Sigmoid colon (tissue), 7 donors: ENCODE results near the gene THOC5. TPM values are rescaled to one million over a fixed set of nuclear protein-coding genes. Genes with fewer than 3 reads are reported as not detected.
"Not testable (repeated sequence)": the region's sequence is repeated elsewhere in the genome, so short reads cannot be mapped to it uniquely, and the experiment has no call there.

Source experiments
- DNase-seq: peaks from one replicate; pipeline ENCODE4 v3.0.0-alpha.2; 2019
- H3K27ac ChIP-seq, 4 donors: fragments of 200-600 bp; sonication (generic); one replicate each; pipeline ENCODE4 v1.5.1; 2016 to 2019; ENCODE audit warnings: mild to moderate bottlenecking in 1 of 4
- H3K27me3 ChIP-seq, 3 donors: fragments of 200-600 bp; sonication (generic); one replicate each; pipeline ENCODE4 v1.5.1; 2019; ENCODE audit warnings: mild to moderate bottlenecking in 1 of 3
- H3K36me3 ChIP-seq, 4 donors: fragments of 200-600 bp; sonication (generic); one replicate each; pipeline ENCODE4 v1.5.1; 2016 to 2019
- H3K4me1 ChIP-seq, 4 donors: fragments of 200-600 bp; sonication (generic); one replicate each; pipeline ENCODE4 v1.5.1; 2017 to 2019
- H3K4me3 ChIP-seq, 4 donors: fragments of 200-600 bp; sonication (generic); one replicate each; pipeline ENCODE4 v1.5.1; 2017 to 2019; ENCODE audit warnings: mild to moderate bottlenecking in 2 of 4, moderate library complexity in 1 of 4
- H3K9me3 ChIP-seq, 4 donors: fragments of 200-600 bp in 3 of 4; sonication (generic) in 3 of 4; one replicate each; pipeline versions ENCODE4 v1.5.1 to v1.6.1; 2013 to 2019
- EP300 ChIP-seq, 4 donors: sonication (generic); formaldehyde crosslinking; IDR thresholded peaks; one replicate each; pipeline ENCODE4 v1.6.1; 2017; ENCODE audit warnings: antibody characterized with exemption in 4 of 4
- POLR2A ChIP-seq, 2 donors: fragments of 450-650 bp; IDR thresholded peaks; one replicate each; pipeline ENCODE4 v1.6.1; 2016; ENCODE audit warnings: antibody characterized with exemption in 2 of 2, mild to moderate bottlenecking in 2 of 2, moderate library complexity in 2 of 2
- POLR2AphosphoS5 ChIP-seq, 4 donors: sonication (generic); formaldehyde crosslinking; IDR thresholded peaks; one replicate each; pipeline ENCODE4 v1.6.1; 2017; ENCODE audit warnings: antibody characterized with exemption in 4 of 4
- WGBS, 2 donors: extraction: QIAGEN DNeasy Blood & Tissue Kit; methylation state at CpG; one replicate each; pipeline ENCODE4 v1.1.7; 2013; 5-methylcytosine and 5-hydroxymethylcytosine counted together
- intact Hi-C: fragments of 100-400 bp; cut with DNase I; formaldehyde crosslinking; loops from one replicate; pipeline ENCODE4 v1.15.1; 2023
- polyA plus RNA-seq, 3 donors: library from polyadenylated mRNA; stranded (reverse); fragments of 200-250 nt; gene quantifications; one replicate each; pipeline ENCODE4 v1.2.3, GENCODE V29; 2013
- total RNA-seq, 4 donors: library from RNA; depleted of rRNA; stranded (reverse); fragments of >200 nt; gene quantifications; one replicate each; pipeline ENCODE4 v1.1.0, GENCODE V29; 2016
- TF ChIP-seq, protein P1 (sequence below), 4 experiments: fragments of 450-650 bp in 3 of 4; fragments of 200-600 bp in 1 of 4; IDR thresholded peaks; one replicate each; pipeline ENCODE4 v1.5.1; 2016 to 2019; ENCODE audit warnings: antibody characterized with exemption in 4 of 4, mild to moderate bottlenecking in 3 of 4, moderate library complexity in 2 of 4
- donor health status: healthy with polysubstance abuse.
- donor health status: Bipolar disorder and iron deficiency.
- donor health status: healthy.

The THOC5 gene
- 10 to 100 TPM; 50.1 to 72.2 (median 66.5) TPM for total RNA-seq
- 10 to 100 TPM; 12.0 to 23.0 (median 16.2) TPM for polyA plus RNA-seq

DNA sequence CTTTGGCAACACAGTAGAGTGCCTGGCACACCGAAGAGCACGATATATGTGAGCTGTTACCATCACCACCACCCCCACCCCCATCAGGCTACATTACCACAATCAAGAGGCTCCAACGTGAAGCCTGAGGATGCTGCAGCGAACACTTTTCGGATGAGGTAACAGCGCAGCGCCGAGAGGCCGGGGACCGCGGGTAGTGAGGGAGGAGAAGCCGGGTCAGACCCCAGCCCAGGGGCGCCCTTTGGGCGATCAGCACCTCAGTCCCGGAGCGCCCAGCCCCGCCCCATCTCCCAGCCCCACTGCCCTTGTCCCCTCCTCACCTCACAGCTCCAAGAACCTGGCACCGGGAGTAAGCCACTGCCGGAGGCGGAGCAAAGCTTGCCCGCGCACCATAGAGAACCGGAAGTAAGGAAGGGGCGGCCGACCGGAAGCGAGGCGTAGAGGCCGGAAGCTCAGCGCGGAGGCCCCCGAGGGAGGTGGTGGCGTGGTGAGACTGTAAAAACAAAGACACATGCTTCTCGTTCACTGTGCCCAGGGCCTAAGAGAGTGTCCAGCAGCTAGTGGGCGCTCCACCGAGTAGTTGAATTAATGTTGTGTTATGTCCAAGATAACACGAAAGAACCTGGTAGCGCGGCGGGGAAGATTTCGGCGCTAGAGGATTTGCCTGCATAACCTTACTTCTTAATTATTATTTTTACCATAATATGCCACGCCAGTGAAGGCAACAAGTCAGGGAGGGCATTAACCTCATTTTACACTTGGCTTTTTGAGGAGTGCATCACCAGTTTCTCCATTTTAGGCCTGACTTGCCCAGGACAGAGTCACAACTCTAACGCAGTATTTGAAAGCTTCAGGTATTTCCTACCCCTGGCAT is at the start of gene THOC5:
TSS of gene THOC5 (minus strand) at position 407 of the 874 bp plus-strand sequence. CDS start 4,610 bp downstream, outside the sequence.
- intact Hi-C loops = loop anchor here (1.0 kb wide), 1 partner anchor 50 kb away; the partner anchor contains the start of gene NF2
- Histone ChIP-seq H3K4me1 (peaks cover 0 to 14% (median 11%) of the 10 kb centered on the region in 4 donors), H3K9me3 (no peaks in the 10 kb centered on the region), H3K27me3 (no peaks in the 10 kb centered on the region), H3K27ac (peak within 1 kb of the TSS; percentile 82 to 89 (median 86)), H3K4me3 (peak within 1 kb of the TSS; percentile 70 to 93 (median 78)), H3K36me3 (peaks cover 13 to 43% (median 19%) of the 10 kb centered on the region in 4 donors)
- peak; percentile 97 for DNase-seq
- WGBS, 2 donors = 1% methylated on average over 44 of the region's 44 CpGs
- TF ChIP-seq, protein P1, sequence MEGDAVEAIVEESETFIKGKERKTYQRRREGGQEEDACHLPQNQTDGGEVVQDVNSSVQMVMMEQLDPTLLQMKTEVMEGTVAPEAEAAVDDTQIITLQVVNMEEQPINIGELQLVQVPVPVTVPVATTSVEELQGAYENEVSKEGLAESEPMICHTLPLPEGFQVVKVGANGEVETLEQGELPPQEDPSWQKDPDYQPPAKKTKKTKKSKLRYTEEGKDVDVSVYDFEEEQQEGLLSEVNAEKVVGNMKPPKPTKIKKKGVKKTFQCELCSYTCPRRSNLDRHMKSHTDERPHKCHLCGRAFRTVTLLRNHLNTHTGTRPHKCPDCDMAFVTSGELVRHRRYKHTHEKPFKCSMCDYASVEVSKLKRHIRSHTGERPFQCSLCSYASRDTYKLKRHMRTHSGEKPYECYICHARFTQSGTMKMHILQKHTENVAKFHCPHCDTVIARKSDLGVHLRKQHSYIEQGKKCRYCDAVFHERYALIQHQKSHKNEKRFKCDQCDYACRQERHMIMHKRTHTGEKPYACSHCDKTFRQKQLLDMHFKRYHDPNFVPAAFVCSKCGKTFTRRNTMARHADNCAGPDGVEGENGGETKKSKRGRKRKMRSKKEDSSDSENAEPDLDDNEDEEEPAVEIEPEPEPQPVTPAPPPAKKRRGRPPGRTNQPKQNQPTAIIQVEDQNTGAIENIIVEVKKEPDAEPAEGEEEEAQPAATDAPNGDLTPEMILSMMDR (IDR thresholded peaks at IDR 0.05) = peak in 3 of 4 experiments; percentile 46 to 60 (median 59)
- TF ChIP-seq POLR2A (IDR thresholded peaks at IDR 0.05) = peak in 1 of 2 donors; percentile 15
- no peak for TF ChIP-seq EP300 (IDR thresholded peaks at IDR 0.05)
- TF ChIP-seq POLR2AphosphoS5 (IDR thresholded peaks at IDR 0.05) = peak; percentile 56 to 82 (median 80)

DNA sequence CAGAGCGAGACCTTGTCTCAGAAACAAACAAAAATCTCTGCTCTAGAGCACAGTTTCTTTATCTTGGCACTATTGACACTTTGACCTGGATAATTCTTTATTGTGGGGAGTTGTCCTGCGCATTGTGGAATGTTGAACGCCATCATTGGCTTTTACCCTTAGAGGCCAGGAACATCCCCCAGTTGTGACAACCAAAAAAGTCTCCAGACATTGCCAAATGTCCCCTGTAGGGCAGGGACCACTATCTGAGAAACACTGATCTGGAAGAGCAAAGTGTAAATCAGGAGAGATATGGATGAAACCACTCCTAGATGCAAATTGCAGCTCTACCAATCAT is 45.1 kb upstream of the THOC5 start:
- H3K4me1 ChIP-seq = peaks cover 0 to 5% (median 0%) of the 10 kb centered on the region in 4 donors

DNA sequence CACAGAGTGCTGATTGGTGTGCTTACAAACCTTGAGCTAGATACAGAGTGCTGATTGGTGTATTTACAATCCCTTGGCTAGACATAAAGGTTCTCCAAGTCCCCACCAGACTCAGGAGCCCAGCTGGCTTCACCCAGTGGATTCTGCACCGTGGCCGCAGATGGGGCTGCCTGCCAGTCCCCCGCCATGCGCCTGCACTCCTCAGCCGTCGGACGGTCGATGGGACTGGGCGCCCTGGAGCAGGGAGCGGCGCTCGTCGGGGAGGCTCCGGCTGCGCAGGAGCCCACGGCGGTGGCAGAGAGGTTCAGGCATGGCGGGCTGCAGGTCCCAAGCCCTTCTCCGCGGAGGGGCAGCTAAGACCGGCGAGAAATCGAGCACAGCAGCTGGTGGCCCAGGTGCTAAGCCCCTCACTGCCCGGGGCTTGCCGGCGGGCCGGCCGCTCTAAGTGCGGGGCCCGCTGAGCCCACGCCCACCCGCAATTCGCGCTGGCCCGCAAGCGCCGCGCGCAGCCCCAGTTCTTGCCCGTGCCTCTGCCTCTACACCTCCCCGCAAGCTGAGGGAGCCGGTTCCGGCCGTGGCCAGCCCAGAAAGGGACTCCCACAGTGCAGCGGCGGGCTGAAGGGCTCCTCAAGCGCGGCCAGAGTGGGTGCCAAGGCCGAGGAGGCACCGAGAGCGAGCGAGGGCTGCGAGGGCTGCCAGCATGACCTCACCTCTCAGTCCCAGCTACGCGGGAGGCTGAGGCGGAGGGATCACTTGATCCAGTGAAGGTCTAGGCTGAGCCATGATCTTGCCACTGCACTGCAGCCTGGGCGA is 44.5 kb upstream of the THOC5 start:
- H3K27ac ChIP-seq, H3K9me3 ChIP-seq, H3K36me3 ChIP-seq, H3K27me3 ChIP-seq, intact Hi-C loops, DNase-seq, H3K4me1 ChIP-seq, H3K4me3 ChIP-seq: not testable (repeated sequence)
- 90 to 92% methylated on average over 57 of the region's 57 CpGs for WGBS, 2 donors

More for the DNA sequence above, 45.1 kb upstream of the THOC5 start:
- no peak overlapping the region for H3K4me3 ChIP-seq
- intact Hi-C loops = no loop called here
- no peaks in the 10 kb centered on the region for H3K27me3 ChIP-seq
- 26 to 78% methylated on average over 3 of the region's 3 CpGs for WGBS, 2 donors
- no peak overlapping the region for H3K27ac ChIP-seq
- no peaks in the 10 kb centered on the region for H3K9me3 ChIP-seq
- H3K36me3 ChIP-seq = no peaks in the 10 kb centered on the region
- no peak for DNase-seq
- TF ChIP-seq EP300 (IDR thresholded peaks at IDR 0.05) (no peak), POLR2AphosphoS5 (IDR thresholded peaks at IDR 0.05) (no peak), POLR2A (IDR thresholded peaks at IDR 0.05) (no peak)
- TF ChIP-seq, protein P1 (IDR thresholded peaks at IDR 0.05) = no peak

DNA sequence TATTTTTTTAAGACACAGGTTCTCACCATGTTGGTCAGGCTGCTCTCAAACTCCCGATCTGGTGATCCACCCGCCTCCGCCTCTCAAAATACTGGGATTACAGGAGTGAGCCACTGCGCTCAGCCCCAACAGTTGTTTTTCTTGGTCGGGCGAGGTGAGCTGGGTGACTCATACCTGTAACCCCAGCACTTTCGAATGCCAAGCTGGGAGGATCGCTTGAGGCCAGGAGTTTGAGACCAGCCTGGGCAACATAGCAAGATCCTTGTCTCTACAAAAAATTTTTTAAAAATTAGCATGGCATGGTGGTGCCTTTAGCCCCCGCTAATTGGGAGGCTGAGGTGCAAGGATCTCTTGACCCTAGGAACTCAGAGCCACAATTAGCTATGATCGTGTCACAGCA is 42.9 kb upstream of the THOC5 start:
- no peaks in the 10 kb centered on the region for H3K36me3 ChIP-seq
- 29 to 84% methylated on average over 10 of the region's 10 CpGs for WGBS, 2 donors
- H3K4me1 ChIP-seq = no peaks in the 10 kb centered on the region
- H3K4me3 ChIP-seq = no peak overlapping the region
- no peak overlapping the region for H3K27ac ChIP-seq
- DNase-seq = no peak
- intact Hi-C loops = no loop called here
- H3K9me3 ChIP-seq = no peaks in the 10 kb centered on the region
- no peaks in the 10 kb centered on the region for H3K27me3 ChIP-seq
- TF ChIP-seq POLR2AphosphoS5 (IDR thresholded peaks at IDR 0.05) (no peak), EP300 (IDR thresholded peaks at IDR 0.05) (no peak), POLR2A (IDR thresholded peaks at IDR 0.05) (no peak)
- TF ChIP-seq, protein P1 (IDR thresholded peaks at IDR 0.05) = no peak

DNA sequence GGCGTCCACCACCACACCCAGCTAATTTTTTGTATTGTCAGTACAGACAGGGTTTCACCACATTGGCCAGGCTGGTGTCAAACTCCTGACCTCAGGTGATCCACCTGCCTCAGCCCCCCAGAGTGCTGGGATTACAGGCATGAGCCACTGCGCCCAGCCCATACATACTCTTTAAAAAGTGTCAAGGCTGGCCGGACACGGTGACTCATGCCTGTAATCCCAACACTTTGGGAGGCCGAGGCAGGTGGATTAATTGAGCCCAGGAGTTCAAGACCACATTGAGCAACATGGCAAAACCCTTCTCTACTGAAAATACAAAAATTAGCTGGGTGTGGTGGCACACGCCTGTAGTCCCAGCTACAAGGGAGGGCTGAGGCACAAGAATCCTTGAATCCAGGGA is 40.9 kb upstream of the THOC5 start:
- H3K9me3 ChIP-seq, H3K4me3 ChIP-seq, DNase-seq, H3K36me3 ChIP-seq, H3K27ac ChIP-seq, H3K27me3 ChIP-seq, intact Hi-C loops, H3K4me1 ChIP-seq: not testable (repeated sequence)
- WGBS, 2 donors = 78 to 93% methylated on average over 6 of the region's 6 CpGs
